Measurements from ENCODE around the gene LIFR. TPM values are rescaled to one million over a fixed set of nuclear protein-coding genes. Genes with fewer than 3 reads are reported as not detected.

The LIFR gene
- polyA plus RNA-seq, 1 donor (not counting 4 experiments of a cell fraction or from before 2014, with no cell fraction given) = 1.1 TPM

DNA sequence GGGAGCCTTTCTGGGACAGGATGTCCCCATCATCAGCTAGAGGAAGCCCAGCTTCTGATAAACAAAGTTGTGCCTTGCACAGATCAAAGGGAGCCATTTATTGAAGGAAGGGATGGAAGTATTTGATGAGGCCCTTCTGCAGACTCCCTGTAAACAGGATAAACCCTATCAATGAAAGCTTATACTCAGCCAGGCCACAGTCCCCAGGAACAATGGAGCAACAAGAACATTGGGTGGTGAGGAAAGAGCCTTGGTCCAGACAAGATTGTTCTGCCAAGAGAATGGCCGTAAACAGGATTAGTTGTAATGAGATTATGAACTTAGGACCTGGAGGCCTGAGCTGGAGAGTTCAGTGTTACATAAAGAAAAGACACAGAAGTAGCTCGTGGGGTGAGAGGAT is 40.5 kb upstream of the LIFR start:
- dilution Hi-C loops (cut with MboI; ENCODE audit: extremely low pct_ligation_motif_present, low sequenced_read_pairs) = no loop called here
- Histone ChIP-seq H3K9ac (ENCODE audit: control insufficient read depth, extremely low read depth, insufficient read depth, low read length) (no peak overlapping the region), H3K4me2 (ENCODE audit: control insufficient read depth, extremely low read depth, insufficient read depth, low read depth, low read length) (no peak overlapping the region), H2AFZ (ENCODE audit: control insufficient read depth, low read length) (no peak overlapping the region), H4K20me1 (ENCODE audit: control insufficient read depth, extremely low read depth, insufficient read depth, low read length) (no peaks in the 10 kb centered on the region), H3K9me3 (ENCODE audit: control insufficient read depth, low read depth, low read length) (no peaks in the 10 kb centered on the region), H3K9me1 (ENCODE audit: control insufficient read depth, extremely low read depth, insufficient read depth, low read length) (no peaks in the 10 kb centered on the region), H3K27ac (ENCODE audit: control insufficient read depth, insufficient read depth, low read length) (no peak overlapping the region), H3K4me1 (ENCODE audit: control insufficient read depth, extremely low read depth, insufficient read depth, low read length) (peaks cover 31% of the 10 kb centered on the region), H3K36me3 (ENCODE audit: control insufficient read depth in 2 of 2, extremely low read depth in 1 of 2, insufficient read depth in 2 of 2, low read length in 2 of 2) (no peaks in the 10 kb centered on the region), H3K4me3 (ENCODE audit: control insufficient read depth in 2 of 3, extremely low read depth in 1 of 3, insufficient read depth in 2 of 3, low read depth in 1 of 3, low read length in 3 of 3) (no peak overlapping the region), H3K79me2 (ENCODE audit: control insufficient read depth, insufficient read depth, low read length) (no peaks in the 10 kb centered on the region), H3K27me3 (ENCODE audit: control insufficient read depth, extremely low read depth, insufficient read depth, low read length) (no peaks in the 10 kb centered on the region)
- TF ChIP-seq, protein P1, sequence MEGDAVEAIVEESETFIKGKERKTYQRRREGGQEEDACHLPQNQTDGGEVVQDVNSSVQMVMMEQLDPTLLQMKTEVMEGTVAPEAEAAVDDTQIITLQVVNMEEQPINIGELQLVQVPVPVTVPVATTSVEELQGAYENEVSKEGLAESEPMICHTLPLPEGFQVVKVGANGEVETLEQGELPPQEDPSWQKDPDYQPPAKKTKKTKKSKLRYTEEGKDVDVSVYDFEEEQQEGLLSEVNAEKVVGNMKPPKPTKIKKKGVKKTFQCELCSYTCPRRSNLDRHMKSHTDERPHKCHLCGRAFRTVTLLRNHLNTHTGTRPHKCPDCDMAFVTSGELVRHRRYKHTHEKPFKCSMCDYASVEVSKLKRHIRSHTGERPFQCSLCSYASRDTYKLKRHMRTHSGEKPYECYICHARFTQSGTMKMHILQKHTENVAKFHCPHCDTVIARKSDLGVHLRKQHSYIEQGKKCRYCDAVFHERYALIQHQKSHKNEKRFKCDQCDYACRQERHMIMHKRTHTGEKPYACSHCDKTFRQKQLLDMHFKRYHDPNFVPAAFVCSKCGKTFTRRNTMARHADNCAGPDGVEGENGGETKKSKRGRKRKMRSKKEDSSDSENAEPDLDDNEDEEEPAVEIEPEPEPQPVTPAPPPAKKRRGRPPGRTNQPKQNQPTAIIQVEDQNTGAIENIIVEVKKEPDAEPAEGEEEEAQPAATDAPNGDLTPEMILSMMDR (optimal IDR thresholded peaks at IDR 0.05 in 1 of 3, IDR thresholded peaks at IDR 0.05 in 1 of 3, conservative IDR thresholded peaks at IDR 0.05 in 1 of 3; ENCODE audit: extremely low read depth in 1 of 3, insufficient read depth in 2 of 3, low read length in 3 of 3) = no peak
- TF ChIP-seq EZH2 (IDR thresholded peaks at IDR 0.05; ENCODE audit: low read length) = no peak
- FAIRE-seq = no peak
- no peak for DNase-seq (ENCODE audit: low read depth, low spot score)

DNA sequence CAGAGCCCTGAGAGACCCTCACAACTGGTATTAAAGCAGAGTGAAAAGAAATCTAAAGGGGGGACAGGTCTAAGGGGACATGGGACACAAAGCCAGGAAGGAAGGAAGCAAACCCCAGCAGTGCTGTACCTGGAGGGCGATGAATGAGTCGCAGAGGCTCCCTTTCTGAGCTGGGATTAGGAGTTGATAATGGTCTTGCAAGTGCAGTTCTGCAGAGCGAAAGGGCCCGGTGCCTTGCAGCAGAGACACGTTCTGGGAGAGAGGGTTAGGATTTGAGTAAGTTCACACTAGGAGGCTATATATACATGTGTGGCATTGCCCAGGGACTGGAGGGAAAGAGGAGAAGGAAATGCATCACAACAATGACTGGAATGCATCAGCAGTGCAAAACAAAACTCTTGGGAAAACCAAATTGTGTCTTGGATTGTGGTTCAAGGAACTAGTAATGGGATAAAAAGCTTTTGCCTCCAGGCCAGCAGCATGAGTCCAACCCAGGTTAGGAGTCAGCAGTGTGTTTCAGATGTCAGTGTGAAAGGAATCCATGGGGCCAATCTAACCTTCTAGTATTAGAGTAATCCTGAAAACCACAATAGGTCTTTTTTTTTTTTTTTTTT is 38.8 kb upstream of the LIFR start:
- Histone ChIP-seq H3K9ac (ENCODE audit: control insufficient read depth, extremely low read depth, insufficient read depth, low read length) (no peak overlapping the region), H4K20me1 (ENCODE audit: control insufficient read depth, extremely low read depth, insufficient read depth, low read length) (no peaks in the 10 kb centered on the region), H2AFZ (ENCODE audit: control insufficient read depth, low read length) (no peak overlapping the region), H3K4me2 (ENCODE audit: control insufficient read depth, extremely low read depth, insufficient read depth, low read depth, low read length) (no peak overlapping the region), H3K4me1 (ENCODE audit: control insufficient read depth, extremely low read depth, insufficient read depth, low read length) (peaks cover 17% of the 10 kb centered on the region), H3K27me3 (ENCODE audit: control insufficient read depth, extremely low read depth, insufficient read depth, low read length) (no peaks in the 10 kb centered on the region), H3K9me1 (ENCODE audit: control insufficient read depth, extremely low read depth, insufficient read depth, low read length) (no peaks in the 10 kb centered on the region), H3K4me3 (ENCODE audit: control insufficient read depth in 2 of 3, extremely low read depth in 1 of 3, insufficient read depth in 2 of 3, low read depth in 1 of 3, low read length in 3 of 3) (no peak overlapping the region), H3K36me3 (ENCODE audit: control insufficient read depth in 2 of 2, extremely low read depth in 1 of 2, insufficient read depth in 2 of 2, low read length in 2 of 2) (no peaks in the 10 kb centered on the region), H3K9me3 (ENCODE audit: control insufficient read depth, low read depth, low read length) (no peaks in the 10 kb centered on the region), H3K27ac (ENCODE audit: control insufficient read depth, insufficient read depth, low read length) (no peak overlapping the region), H3K79me2 (ENCODE audit: control insufficient read depth, insufficient read depth, low read length) (no peaks in the 10 kb centered on the region)
- FAIRE-seq (no peak), DNase-seq (ENCODE audit: low read depth, low spot score) (peak; percentile 35)
- dilution Hi-C loops (cut with MboI; ENCODE audit: extremely low pct_ligation_motif_present, low sequenced_read_pairs) = no loop called here
- TF ChIP-seq, protein P1 (optimal IDR thresholded peaks at IDR 0.05 in 1 of 3, IDR thresholded peaks at IDR 0.05 in 1 of 3, conservative IDR thresholded peaks at IDR 0.05 in 1 of 3; ENCODE audit: extremely low read depth in 1 of 3, insufficient read depth in 2 of 3, low read length in 3 of 3) = no peak
- no peak for TF ChIP-seq EZH2 (IDR thresholded peaks at IDR 0.05; ENCODE audit: low read length)
